Measurements from ENCODE around the gene NT5C3A.
"Not testable (repeated sequence)": the region's sequence is repeated elsewhere in the genome, so short reads cannot be mapped to it uniquely, and the experiment has no call there.

- not testable (repeated sequence) for TF ChIP-seq CTCF (conservative IDR thresholded peaks at IDR 0.05; ENCODE audit: low read depth in 2 of 2); EZH2 (IDR thresholded peaks at IDR 0.05; ENCODE audit: low read depth, unreplicated experiment); POLR2AphosphoS5 (IDR thresholded peaks at IDR 0.05; ENCODE audit: low read depth); REST (IDR thresholded peaks at IDR 0.05; ENCODE audit: unreplicated experiment); EZH2phosphoT487 (IDR thresholded peaks at IDR 0.05; ENCODE audit: unreplicated experiment); STAT1 (IDR thresholded peaks at IDR 0.05; ENCODE audit: unreplicated experiment); ZNF114 (CRISPR knock-in tag; IDR thresholded peaks at IDR 0.05); CREB1 (CRISPR knock-in tag; IDR thresholded peaks at IDR 0.05; ENCODE audit: low read depth); NANOG (IDR thresholded peaks at IDR 0.05; ENCODE audit: borderline replicate concordance)
Observed at GRCh38 chr7:32977159-32977558, 85.4 kb downstream of the NT5C3A start.

Data from GM23338 (cell line).